Measurements from ENCODE around the gene CDH13.

The CDH13 gene

GRCh38 chr16:83269541-83269940 lies 642.8 kb downstream of the CDH13 start:
- no peak for DNase-seq

GRCh38 chr16:83270061-83270460 lies 643.3 kb downstream of the CDH13 start:
- DNase-seq, result no peak

- no peak for DNase-seq
Observed at GRCh38 chr16:83270640-83271039, 643.9 kb downstream of the CDH13 start.

GRCh38 chr16:83271123-83271522 lies 644.4 kb downstream of the CDH13 start:
- DNase-seq, result no peak

GRCh38 chr16:83271970-83272575 lies 645.3 kb downstream of the CDH13 start:
- no peak for DNase-seq

- DNase-seq, result no peak
Observed at GRCh38 chr16:83272843-83273242, 646.1 kb downstream of the CDH13 start.

- DNase-seq, result no peak
Observed at GRCh38 chr16:83273504-83274173, 646.9 kb downstream of the CDH13 start.

- no peak for DNase-seq
Observed at GRCh38 chr16:83279251-83279650, 652.5 kb downstream of the CDH13 start.

GRCh38 chr16:83285921-83286320 lies 659.2 kb downstream of the CDH13 start:
- DNase-seq, result no peak

- DNase-seq, result no peak
Observed at GRCh38 chr16:83296505-83296904, 669.7 kb downstream of the CDH13 start.

GRCh38 chr16:83298541-83298940 lies 671.8 kb downstream of the CDH13 start:
- no peak for DNase-seq

GRCh38 chr16:83300326-83300725 lies 673.6 kb downstream of the CDH13 start:
- DNase-seq, result no peak

- no peak for DNase-seq
Observed at GRCh38 chr16:83301971-83302370, 675.2 kb downstream of the CDH13 start.

- DNase-seq, result no peak
Observed at GRCh38 chr16:83302853-83303252, 676.1 kb downstream of the CDH13 start.

GRCh38 chr16:83305092-83305491 lies 678.3 kb downstream of the CDH13 start:
- no peak for DNase-seq

- DNase-seq, result no peak
Observed at GRCh38 chr16:83306961-83307593, 680.3 kb downstream of the CDH13 start.

- DNase-seq, result no peak
Observed at GRCh38 chr16:83307594-83307992, 680.8 kb downstream of the CDH13 start.

GRCh38 chr16:83308414-83308813 lies 681.6 kb downstream of the CDH13 start:
- DNase-seq, result no peak

- DNase-seq, result no peak
Observed at GRCh38 chr16:83310816-83311215, 684.0 kb downstream of the CDH13 start.

- DNase-seq, result no peak
Observed at GRCh38 chr16:83312015-83312717, 685.4 kb downstream of the CDH13 start.

GRCh38 chr16:83312718-83313245 lies 686.0 kb downstream of the CDH13 start:
- no peak for DNase-seq

GRCh38 chr16:83315271-83315670 lies 688.5 kb downstream of the CDH13 start:
- no peak for DNase-seq

GRCh38 chr16:83316458-83316857 lies 689.7 kb downstream of the CDH13 start:
- DNase-seq, result no peak

- no peak for DNase-seq
Observed at GRCh38 chr16:83318390-83318789, 691.6 kb downstream of the CDH13 start.
